D721Med (cell line): Measurements from ENCODE around the gene DPP6.

Experiments
- DNase-seq: peaks from one replicate; pipeline ENCODE4 v3.0.0; 2011; ENCODE audit warnings: low spot score; ENCODE audit not compliant: insufficient read length
- FAIRE-seq: peaks from 2 replicates; lab custom pipeline; 2011; peaks lifted over from hg19 to GRCh38; lab: Jason Lieb, UNC
- CTCF ChIP-seq: IDR thresholded peaks from 2 replicates; pipeline ENCODE4 v1.5.1; 2012; ENCODE audit warnings: mild to moderate bottlenecking, control low read depth; ENCODE audit not compliant: insufficient read depth; ENCODE audit errors: missing control alignments

The DPP6 gene

GRCh38 chr7:154736389-154736788 is 684.2 kb downstream of the DPP6 start:
- FAIRE-seq (no peak), DNase-seq (no peak)
- TF ChIP-seq CTCF: no peak

GRCh38 chr7:154738216-154738615 is 686.0 kb downstream of the DPP6 start:
- DNase-seq: no peak
- no peak for TF ChIP-seq CTCF
- no peak for FAIRE-seq

DNA sequence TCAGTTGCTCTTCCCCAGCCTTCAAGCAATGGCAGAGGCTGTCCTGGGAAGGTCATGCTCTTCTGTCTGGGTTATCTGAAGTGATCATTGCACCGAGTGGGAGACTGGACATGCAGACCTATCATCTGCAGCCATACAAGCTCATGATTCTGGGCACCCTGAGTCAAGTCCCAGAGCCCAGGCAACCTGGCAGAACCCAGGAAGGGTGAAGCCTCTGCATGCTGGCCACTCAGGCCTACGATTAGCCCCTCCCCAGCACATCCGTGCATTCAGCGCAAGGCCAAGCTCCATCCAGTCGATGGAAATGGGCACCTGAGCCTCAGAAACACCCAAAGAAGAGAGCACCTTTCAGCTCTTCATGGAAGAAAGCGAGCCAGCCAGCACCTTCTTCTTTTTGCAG is 688.9 kb downstream of the DPP6 start:
- no peak for TF ChIP-seq CTCF
- FAIRE-seq (no peak), DNase-seq (no peak)

DNA sequence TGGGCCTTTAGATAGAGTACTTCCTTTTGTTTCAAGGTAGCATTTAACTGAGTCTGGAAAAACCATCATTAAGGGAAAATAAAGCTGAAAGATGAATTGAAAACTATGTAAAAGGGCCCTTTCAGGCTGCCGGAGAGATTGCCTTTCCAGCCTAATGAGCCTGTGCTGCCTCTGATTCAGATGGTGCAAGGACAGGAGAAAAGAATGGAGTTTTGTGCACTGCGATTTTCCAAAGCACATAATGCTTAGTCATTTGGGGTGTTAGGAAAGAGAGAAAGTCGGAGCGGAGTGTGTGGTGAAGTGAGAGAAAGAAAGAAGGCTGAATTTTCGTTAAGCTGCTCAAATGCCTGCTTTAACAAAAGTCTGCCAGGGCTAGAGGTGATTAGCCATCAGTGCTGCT is 691.0 kb downstream of the DPP6 start:
- no peak for TF ChIP-seq CTCF
- no peak for DNase-seq
- FAIRE-seq: no peak

DNA sequence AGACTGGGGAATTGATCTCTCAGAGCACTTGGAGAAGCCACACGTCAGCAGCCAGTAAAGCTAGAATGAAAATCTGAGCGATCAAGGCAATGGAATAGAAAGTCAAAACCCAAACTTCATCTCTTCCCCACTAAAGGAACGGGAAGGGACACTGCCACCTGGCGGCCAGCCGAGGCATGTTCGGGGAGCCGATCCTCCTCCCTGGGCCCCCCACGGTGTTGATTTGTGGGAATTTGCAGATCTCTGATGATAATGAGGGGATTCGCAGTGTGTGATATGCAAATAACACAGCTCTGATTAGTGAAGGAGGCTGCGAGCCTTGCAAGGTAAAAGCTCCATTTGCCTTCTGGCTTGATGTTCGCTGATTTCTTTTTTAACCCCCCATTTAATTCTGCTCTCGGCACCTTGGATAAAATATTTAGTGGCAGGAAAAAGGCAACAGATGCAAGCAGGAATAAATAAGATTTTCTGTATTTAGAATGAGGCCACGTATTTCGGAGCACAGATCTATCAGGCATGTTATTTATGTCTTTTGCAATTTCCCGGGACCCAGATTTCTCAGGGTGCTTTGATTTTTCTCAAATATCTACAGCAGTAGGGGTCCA is 692.2 kb downstream of the DPP6 start:
- no peak for FAIRE-seq
- no peak for DNase-seq
- peak; percentile 80 for TF ChIP-seq CTCF

- no peak for TF ChIP-seq CTCF
- FAIRE-seq (no peak), DNase-seq (no peak)
These were observed 692.7 kb downstream of the DPP6 start for GRCh38 chr7:154744861-154745258.

DNA sequence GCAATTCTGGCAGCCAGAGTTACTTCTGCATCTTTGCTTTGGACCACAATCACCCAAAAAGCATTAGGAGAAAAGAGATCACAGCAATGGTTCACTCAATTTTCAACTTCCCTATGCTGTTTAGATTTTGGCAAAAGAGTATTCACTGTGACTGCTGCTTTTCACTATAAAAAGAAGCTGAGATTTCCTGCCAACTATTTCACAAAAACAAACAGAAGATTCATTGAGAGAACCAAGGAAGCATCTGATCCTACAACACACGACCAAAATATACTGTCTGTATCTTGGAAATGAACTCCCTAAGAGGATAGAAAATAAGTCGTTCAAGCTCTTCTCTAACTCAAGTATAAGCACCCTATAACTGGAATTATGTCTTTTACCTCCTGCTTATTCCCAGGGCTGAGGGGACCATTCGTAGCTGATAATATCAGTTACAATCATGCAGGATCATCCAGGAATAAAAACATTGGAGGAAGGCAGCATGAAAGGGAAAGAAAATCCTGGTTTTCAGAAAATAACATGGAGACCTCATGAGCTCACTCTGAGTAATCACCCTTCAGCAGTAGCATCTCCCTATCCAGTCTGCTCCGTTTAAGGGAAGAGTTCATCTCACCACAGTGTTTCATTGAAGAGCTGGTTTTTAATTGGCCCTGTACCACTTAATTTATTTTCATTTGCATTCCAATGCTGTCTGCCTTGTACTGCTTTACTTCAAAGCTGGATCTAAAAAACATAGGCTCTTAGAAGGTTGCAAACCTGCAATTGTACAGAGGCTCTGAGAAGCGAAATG is 694.6 kb downstream of the DPP6 start:
- no peak for DNase-seq
- FAIRE-seq: no peak
- TF ChIP-seq CTCF: no peak
